ENCODE results near the gene CASKIN1.
"Not testable (repeated sequence)": the region's sequence is repeated elsewhere in the genome, so short reads cannot be mapped to it uniquely, and the experiment has no call there.

CASKIN1 gene

GRCh38 chr16:2196162-2196980 lies at the start of gene CASKIN1:
Gene CASKIN1, minus strand, starts transcription at chr16:2196605. Its CDS starts 173 bp downstream, at chr16:2196432.
- DNase-seq = no peak

DNA sequence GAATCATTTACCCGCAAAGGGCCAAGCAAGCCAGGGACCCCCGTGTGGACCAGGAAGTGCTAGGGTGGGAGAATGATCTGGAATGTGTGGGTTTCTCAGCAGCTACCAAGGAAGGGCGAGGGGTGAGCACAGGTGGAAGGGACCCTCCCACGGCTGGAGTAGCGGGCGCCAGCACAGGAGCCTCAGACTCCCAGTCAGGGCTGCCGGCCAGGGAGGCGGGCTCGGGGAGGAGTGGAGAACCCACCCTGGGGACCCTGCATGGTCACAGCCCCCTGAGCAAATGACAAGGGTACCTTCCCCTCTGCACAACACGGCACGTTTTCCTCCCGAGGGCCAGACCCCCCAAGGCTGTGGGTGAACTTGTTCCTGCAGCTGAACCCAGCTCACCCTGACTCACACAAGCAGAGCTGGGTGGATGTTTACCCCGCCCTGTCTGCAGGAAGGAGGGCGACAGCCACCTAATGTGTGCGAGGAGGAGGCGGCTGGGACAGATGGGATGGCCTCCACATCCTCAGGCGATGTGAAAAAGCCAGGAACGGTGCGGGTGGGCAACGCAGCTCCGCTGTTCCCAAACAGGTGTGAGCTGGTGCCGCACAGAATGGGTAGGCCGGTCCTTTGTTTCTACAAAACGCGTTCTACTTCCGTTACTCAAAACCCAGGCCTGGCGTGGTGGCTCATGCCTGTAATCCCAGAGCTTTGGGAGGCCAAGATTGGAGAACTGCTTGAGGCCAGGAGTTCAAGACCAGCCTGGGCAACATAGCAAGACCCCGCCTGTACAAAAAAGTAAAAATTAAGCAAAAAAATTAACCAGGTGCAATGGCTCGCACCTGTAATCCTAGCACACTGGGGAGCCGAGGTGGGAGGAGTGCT lies 48.8 kb upstream of the CASKIN1 start:
- no peak for DNase-seq

DNA sequence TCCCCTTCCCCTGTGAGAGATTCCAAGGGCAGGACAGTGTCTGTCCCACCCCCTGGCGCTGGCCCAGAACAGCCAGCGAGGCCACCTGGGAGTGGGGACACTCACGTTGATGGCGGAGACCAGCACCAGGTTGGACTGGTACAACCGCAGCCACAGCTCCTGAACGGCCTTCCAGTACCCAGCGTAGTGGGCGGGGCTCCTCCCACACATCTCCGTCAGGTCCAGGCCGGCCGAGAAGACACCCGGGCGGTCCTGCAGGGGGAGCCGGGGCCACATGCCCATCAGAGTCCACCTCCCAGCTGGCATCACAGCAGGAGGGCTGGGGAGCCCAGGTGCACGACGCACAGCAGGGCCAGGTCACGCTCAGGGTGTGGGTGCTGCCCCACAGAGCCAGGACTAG lies 47.9 kb upstream of the CASKIN1 start:
- DNase-seq = no peak

DNA sequence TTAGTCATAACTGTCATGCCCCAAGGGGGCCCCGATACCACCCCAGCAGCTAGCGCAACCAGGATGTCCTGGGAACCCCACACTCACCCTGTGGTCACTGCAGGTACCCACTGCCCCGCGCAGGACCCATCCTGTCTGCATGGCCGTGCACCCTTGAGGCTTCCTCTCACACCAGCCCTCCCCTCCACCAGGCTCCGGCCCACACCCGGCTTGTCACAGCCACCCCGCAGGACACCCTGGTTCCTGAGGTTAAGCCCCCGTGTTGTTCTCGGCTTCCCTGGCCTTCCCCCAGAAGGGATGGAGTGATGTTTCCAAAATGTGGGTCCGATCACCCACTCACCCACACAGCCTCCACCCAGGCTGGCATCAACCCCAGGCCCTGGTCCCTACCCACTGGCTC lies 47.4 kb upstream of the CASKIN1 start:
- DNase-seq = no peak

- no peak for DNase-seq
Measured at GRCh38 chr16:2243031-2243528, 46.7 kb upstream of the CASKIN1 start.

GRCh38 chr16:2242598-2242997 lies 46.2 kb upstream of the CASKIN1 start:
- DNase-seq = no peak

DNA sequence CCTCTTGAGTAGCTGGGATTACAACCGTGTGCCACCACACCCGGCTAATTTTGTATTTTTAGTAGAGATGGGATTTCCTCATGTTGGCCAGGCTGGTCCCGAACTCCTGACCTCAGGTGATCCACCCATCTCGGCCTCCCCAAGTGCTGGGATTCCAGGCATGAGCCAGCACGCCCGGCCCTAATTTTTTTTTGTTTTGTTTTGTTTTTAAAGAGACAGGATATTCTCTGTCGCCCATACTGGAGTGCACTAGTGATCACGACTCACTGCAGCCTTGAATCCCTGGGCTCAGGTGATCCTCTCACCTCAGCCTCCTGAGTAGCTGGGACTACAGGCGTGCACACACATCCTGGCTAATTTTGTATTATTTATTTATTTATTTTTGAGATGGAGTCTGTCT lies 43.9 kb upstream of the CASKIN1 start:
- not testable (repeated sequence) for DNase-seq

DNA sequence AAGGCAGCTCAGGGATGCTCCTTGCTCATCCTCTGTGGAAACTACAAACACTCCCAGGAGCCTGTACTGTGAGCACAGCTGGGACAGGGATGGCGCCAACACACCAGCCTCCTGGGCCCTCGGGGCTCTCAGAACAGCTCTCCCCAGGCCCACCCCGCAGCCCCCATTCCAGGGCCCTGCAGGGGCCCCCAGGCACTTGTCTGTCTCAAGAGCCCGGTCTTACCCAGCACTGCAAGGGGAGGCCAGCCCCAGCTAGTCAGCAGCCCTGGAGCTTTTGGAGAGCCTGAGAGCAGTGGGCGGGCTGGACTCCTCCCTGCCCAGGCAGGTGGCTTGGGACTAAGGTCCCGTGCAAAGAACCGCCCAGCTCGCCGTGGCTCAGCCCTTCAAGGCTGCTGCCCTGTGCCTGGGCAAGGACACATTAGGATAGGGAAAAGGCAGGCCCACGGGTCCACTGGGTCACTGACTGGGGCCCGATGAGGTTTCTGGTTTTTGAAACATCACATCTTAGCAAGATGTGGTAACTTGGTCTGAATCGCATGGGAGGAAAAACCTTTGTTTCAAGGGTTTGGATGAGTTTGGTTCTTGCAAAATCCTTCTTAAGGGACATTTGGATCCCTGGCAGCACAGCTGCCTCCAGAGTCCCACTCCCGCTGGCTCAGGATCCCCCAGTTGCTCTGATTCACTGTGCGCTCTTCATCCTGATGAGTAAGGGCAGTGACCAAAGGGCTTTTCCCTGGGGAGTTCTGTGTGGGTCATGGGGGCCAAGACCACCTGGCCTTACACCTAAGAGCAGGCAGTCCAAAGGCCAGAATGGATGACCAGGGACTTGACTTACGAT lies 42.7 kb upstream of the CASKIN1 start:
- DNase-seq = no peak

DNA sequence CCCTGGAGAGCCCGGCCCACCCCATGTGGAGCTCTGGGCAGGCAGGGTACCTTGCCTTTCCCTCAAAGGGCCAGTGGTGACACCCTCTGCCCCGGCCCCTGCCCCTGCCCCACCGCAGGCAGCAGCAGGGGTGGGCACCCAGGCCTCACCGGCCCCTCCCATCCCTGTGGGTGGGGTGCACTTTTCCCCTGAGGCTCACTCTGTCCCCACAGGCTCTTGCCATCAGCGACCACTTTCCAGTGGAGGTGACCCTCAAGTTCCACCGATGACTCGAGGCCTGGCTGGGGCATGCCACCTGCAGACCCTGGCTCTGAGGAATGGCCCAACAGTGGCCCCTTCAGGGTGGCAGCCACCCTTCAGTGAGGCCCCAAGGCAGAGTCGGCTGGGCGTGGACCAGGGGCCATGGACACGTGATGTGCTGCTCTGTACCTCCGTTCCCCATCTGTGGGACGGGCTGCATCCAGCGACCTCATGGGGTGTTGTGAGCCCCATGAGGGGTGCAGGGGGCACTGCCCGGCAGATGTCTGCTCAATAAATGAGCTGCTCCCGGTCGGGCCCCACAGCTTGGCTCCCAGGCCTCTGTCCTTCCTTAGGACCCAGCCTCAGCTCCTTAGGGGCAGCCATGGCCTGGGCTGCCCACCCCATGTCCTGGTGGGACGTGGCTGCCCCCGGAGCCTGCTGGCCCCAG lies 41.9 kb upstream of the CASKIN1 start:
- no peak for DNase-seq

- no peak for DNase-seq
Measured at GRCh38 chr16:2237493-2238149, 41.2 kb upstream of the CASKIN1 start.

- DNase-seq = no peak
Measured at GRCh38 chr16:2237102-2237482, 40.7 kb upstream of the CASKIN1 start.

DNA sequence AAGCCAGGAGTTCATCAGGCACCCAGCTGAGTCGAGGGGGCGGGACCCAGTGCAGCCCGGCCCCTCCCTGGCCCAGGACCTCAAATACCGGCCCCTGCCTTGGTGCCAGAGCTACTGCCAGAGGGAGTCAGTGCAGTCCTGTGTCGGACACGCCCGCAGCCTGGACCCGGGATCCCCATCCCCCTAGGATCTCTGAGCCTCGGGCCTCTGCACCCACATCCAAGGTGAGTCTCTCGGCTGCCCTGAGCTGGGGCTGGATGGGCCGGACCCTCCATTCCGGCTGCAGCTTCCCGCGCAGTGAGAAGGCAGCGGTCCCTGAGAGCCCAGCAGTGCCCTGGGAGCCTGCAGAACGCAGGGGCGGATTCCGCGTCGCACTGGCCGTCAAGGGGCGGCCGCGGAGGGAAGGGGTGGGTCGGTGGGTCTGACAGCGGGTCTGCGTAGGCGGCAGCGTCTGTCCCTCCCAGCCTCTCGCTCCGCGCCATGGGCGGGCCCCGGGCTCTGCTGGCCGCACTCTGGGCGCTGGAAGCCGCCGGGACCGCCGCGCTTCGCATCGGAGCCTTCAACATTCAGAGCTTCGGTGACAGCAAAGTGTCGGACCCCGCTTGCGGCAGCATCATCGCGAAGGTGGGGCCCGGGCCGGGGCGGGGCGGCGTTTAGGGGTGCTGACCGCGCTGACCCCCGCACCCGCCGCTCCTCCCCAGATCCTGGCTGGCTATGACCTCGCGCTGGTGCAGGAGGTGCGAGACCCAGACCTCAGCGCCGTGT lies 40.1 kb upstream of the CASKIN1 start, which contains the start of gene DNASE1L2:
Gene DNASE1L2, plus strand, starts transcription at position 108 of the 765 bp plus-strand sequence. Its CDS starts 373 bp downstream, at position 481.
- no peak for DNase-seq

- no peak for DNase-seq
Measured at GRCh38 chr16:2235695-2236336, 39.4 kb upstream of the CASKIN1 start.

GRCh38 chr16:2235234-2235651 lies 38.8 kb upstream of the CASKIN1 start:
- DNase-seq = no peak

GRCh38 chr16:2234813-2235170 lies 38.4 kb upstream of the CASKIN1 start:
- DNase-seq = no peak

DNA sequence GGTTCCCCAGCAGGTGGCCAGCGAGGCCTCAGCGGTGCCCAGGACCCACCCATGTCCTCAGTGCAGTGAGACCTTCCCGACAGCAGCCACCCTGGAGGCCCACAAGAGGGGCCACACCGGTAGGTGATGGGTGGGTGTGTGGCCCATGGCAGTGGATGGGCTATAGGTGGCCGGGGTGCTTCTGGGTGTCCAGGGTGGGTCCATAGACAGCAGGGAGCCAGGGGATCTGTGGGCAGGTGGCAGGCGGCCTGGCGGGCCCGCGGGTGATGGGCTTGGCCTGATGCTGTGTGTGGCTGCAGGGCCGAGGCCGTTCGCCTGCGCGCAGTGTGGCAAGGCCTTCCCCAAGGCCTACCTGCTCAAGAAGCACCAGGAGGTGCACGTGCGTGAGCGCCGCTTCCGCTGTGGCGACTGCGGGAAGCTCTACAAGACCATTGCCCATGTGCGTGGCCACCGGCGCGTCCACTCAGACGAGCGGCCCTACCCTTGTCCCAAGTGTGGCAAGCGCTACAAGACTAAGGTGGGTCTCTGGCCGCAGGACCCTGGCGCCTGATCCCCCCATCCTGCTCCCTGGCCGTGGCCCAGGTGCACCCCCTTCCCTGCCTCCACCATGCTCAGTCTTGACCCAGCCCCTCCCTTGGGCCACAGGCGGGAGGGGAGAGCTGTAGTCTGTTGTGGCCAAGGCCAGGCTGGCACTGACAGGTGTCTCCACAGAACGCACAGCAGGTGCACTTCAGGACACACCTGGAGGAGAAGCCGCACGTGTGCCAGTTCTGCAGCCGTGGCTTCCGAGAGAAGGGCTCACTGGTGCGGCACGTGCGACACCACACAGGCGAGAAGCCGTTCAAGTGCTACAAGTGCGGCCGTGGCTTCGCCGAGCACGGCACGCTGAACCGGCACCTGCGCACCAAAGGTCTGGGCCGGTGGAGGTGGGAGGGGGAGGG lies 37.7 kb upstream of the CASKIN1 start:
- DNase-seq = no peak

- DNase-seq = no peak
Measured at GRCh38 chr16:2233046-2233775, 36.8 kb upstream of the CASKIN1 start.
